H9 (cell line): ENCODE results near the gene ABCG2. TPM values are rescaled to one million over a fixed set of nuclear protein-coding genes. Genes with fewer than 3 reads are reported as not detected.

Experiments used
- DNase-seq: peaks from one replicate; pipeline ENCODE4 v3.0.0-alpha.2; 2017
- H2AFZ ChIP-seq: one replicate; pipeline ENCODE4 v1.6.1; 2013; ENCODE audit warnings: mild to moderate bottlenecking, low read length, control low read depth, moderate library complexity
- H2AK5ac ChIP-seq: 2 replicates; pipeline ENCODE4 v1.6.1; 2013; ENCODE audit warnings: low read length, control low read depth, mixed read lengths; ENCODE audit not compliant: insufficient read length
- H2BK120ac ChIP-seq: one replicate; pipeline ENCODE4 v1.6.1; 2013; ENCODE audit warnings: low read depth, mild to moderate bottlenecking, low read length, control low read depth, inconsistent platforms; ENCODE audit not compliant: poor library complexity, severe bottlenecking
- H2BK12ac ChIP-seq: 2 replicates; pipeline ENCODE4 v1.6.1; 2013; ENCODE audit warnings: low read length, control low read depth, mixed read lengths, low read depth; ENCODE audit not compliant: insufficient read length
- H2BK15ac ChIP-seq: 2 replicates; pipeline ENCODE4 v1.6.1; 2013; ENCODE audit warnings: low read depth, low read length, control low read depth
- H2BK20ac ChIP-seq: one replicate; pipeline ENCODE4 v1.6.1; 2013; ENCODE audit warnings: low read depth, mild to moderate bottlenecking, low read length, control low read depth, inconsistent platforms; ENCODE audit not compliant: poor library complexity, severe bottlenecking
- H2BK5ac ChIP-seq: 2 replicates; pipeline ENCODE4 v1.6.1; 2013; ENCODE audit warnings: low read length, control low read depth, mixed read lengths; ENCODE audit not compliant: insufficient read length
- H3K14ac ChIP-seq: 2 replicates; pipeline ENCODE4 v1.6.1; 2013; ENCODE audit warnings: low read length, control low read depth; ENCODE audit not compliant: insufficient read depth
- H3K18ac ChIP-seq: 2 replicates; pipeline ENCODE4 v1.6.1; 2013; ENCODE audit warnings: low read depth, mild to moderate bottlenecking, mixed read lengths, low read length, control low read depth; ENCODE audit not compliant: insufficient read length
- H3K23ac ChIP-seq: 2 replicates; pipeline ENCODE4 v1.6.1; 2013; ENCODE audit warnings: low read length, control low read depth, mixed read lengths, low read depth; ENCODE audit not compliant: insufficient read length
- H3K23me2 ChIP-seq: 2 replicates; pipeline ENCODE4 v1.6.1; 2013; ENCODE audit warnings: low read depth, mild to moderate bottlenecking, mixed read lengths, low read length, control low read depth; ENCODE audit not compliant: insufficient read length, poor library complexity, severe bottlenecking
- H3K27ac ChIP-seq: 2 replicates; pipeline ENCODE4 v1.5.1; 2013; ENCODE audit warnings: low read length, control low read depth, mixed read lengths, low read depth; ENCODE audit not compliant: insufficient read length
- H3K27me3 ChIP-seq: 2 replicates; pipeline ENCODE4 v1.6.1; 2013; ENCODE audit warnings: low read length, control low read depth, inconsistent platforms; ENCODE audit not compliant: insufficient read depth
- H3K4ac ChIP-seq: 2 replicates; pipeline ENCODE4 v1.6.1; 2013; ENCODE audit warnings: low read depth, mild to moderate bottlenecking, control low read depth, inconsistent platforms, low read length, moderate library complexity
- H3K4me1 ChIP-seq: 2 replicates; pipeline ENCODE4 v1.6.1; 2013; ENCODE audit warnings: low read length, control low read depth, inconsistent platforms; ENCODE audit not compliant: insufficient read depth
- H3K4me2 ChIP-seq: 2 replicates; pipeline ENCODE4 v1.6.1; 2013; ENCODE audit warnings: low read length, control low read depth, mixed read lengths; ENCODE audit not compliant: insufficient read length, insufficient read depth
- H3K56ac ChIP-seq: 2 replicates; pipeline ENCODE4 v1.6.1; 2013; ENCODE audit warnings: low read depth, mild to moderate bottlenecking, mixed read lengths, low read length, control low read depth; ENCODE audit not compliant: insufficient read length
- H3K79me1 ChIP-seq: 2 replicates; pipeline ENCODE4 v1.6.1; 2013; ENCODE audit warnings: low read depth, mild to moderate bottlenecking, moderate library complexity, low read length, control low read depth, inconsistent platforms; ENCODE audit not compliant: insufficient read depth, poor library complexity, severe bottlenecking
- H3K79me2 ChIP-seq: 2 replicates; pipeline ENCODE4 v1.6.1; 2013; ENCODE audit warnings: low read length, control low read depth, inconsistent platforms; ENCODE audit not compliant: insufficient read depth
- H3K9ac ChIP-seq: 2 replicates; pipeline ENCODE4 v1.6.1; 2013; ENCODE audit warnings: low read length, control low read depth, mixed read lengths; ENCODE audit not compliant: insufficient read length; ENCODE audit errors: extremely low read depth
- H3K9me3 ChIP-seq: one replicate; pipeline ENCODE4 v1.6.1; 2013; ENCODE audit warnings: low read depth, low read length, inconsistent platforms; ENCODE audit not compliant: control insufficient read depth
- H3T11ph ChIP-seq: one replicate; pipeline ENCODE4 v1.6.1; 2013; ENCODE audit warnings: mild to moderate bottlenecking, low read length, control low read depth, inconsistent platforms
- H4K20me1 ChIP-seq: one replicate; pipeline ENCODE4 v1.6.1; 2013; ENCODE audit not compliant: control insufficient read depth, insufficient read length, insufficient read depth
- H4K5ac ChIP-seq: 2 replicates; pipeline ENCODE4 v1.6.1; 2013; ENCODE audit warnings: low read depth, mild to moderate bottlenecking, mixed read lengths, low read length, control low read depth; ENCODE audit not compliant: insufficient read length
- H4K8ac ChIP-seq: replicated peaks from 2 replicates; pipeline ENCODE4 v1.6.1; 2013; ENCODE audit warnings: low read length, control low read depth, mixed read lengths, low read depth; ENCODE audit not compliant: insufficient read length
- H4K91ac ChIP-seq: 2 replicates; pipeline ENCODE4 v1.6.1; 2013; ENCODE audit warnings: low read depth, mild to moderate bottlenecking, moderate library complexity, mixed read lengths, low read length, control low read depth; ENCODE audit not compliant: insufficient read length
- H3K27ac Mint-ChIP-seq, 3 experiments: 2 replicates in 2 of 3; 3 replicates in 1 of 3; pipeline ENCODE4 v1.8.0; 2020 to 2021; ENCODE audit warnings: mixed read lengths in 3 of 3, mild to moderate bottlenecking in 1 of 3, moderate library complexity in 1 of 3
- H3K27me3 Mint-ChIP-seq: 2 replicates; pipeline ENCODE4 v1.8.0; 2021; ENCODE audit warnings: low read depth, mild to moderate bottlenecking, moderate library complexity, mixed read lengths
- H3K36me3 Mint-ChIP-seq, 3 experiments: 2 replicates in 2 of 3; 3 replicates in 1 of 3; pipeline ENCODE4 v1.8.0; 2020 to 2021; ENCODE audit warnings: low read depth in 3 of 3, mixed read lengths in 3 of 3; ENCODE audit not compliant: insufficient read depth in 1 of 3
- H3K4me1 Mint-ChIP-seq, 2 experiments: 2 replicates each; pipeline ENCODE4 v1.8.0; 2020; ENCODE audit warnings: mixed read lengths in 2 of 2
- H3K4me3 Mint-ChIP-seq, 2 experiments: 2 replicates in 1 of 2; 3 replicates in 1 of 2; pipeline ENCODE4 v1.8.0; 2020 to 2021; ENCODE audit warnings: mild to moderate bottlenecking in 2 of 2, mixed read lengths in 2 of 2, moderate library complexity in 1 of 2
- H3K9me3 Mint-ChIP-seq, 2 experiments: 2 replicates in 1 of 2; 3 replicates in 1 of 2; pipeline ENCODE4 v1.8.0; 2020; ENCODE audit warnings: mild to moderate bottlenecking in 2 of 2, mixed read lengths in 2 of 2, moderate library complexity in 1 of 2
- WGBS: extraction: QIAGEN DNeasy Blood & Tissue Kit; methylation state at CpG from one replicate; pipeline ENCODE4 v1.1.7; 2013; ENCODE audit warnings: missing lambda C conversion rate, low lambda C conversion rate, mixed read lengths; ENCODE audit not compliant: insufficient read length; ENCODE audit errors: extremely low coverage; 5-methylcytosine and 5-hydroxymethylcytosine counted together
- total RNA-seq: library from RNA; stranded (reverse); gene quantifications from 2 replicates; pipeline ENCODE4 v1.2.1, GENCODE V29; 2021
- TF ChIP-seq, protein P1 (sequence below): fragments of 200-600 bp; sonication (generic); conservative IDR thresholded peaks from 3 replicates; pipeline ENCODE4 v1.8.0; 2021; ENCODE audit warnings: antibody characterized with exemption, mild to moderate bottlenecking

ABCG2 gene
- total RNA-seq, 1 experiment from 2014 or later: 1.5 TPM

DNA sequence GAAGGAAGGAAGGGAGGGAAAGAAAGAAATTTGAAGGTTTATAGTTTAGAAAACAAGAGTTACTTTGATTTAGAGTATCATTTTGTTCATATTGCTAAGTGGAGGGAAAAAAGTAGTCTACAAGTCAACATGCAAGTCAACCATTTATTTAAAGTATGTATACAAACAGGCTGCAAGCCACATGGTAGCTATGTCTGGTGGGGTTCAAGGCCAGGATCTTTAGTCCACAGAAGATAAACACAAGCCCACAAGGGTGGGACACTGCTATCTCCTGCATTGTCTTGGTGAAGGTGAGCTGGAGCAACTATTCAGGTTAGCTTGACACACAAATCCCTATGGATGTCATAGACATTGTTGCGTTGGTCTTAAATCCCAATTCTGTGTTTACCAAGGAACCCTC, 71.4 kb downstream of the ABCG2 start:
- H2BK20ac ChIP-seq: no peak overlapping the region
- Mint-ChIP-seq H3K4me1 (no peaks in the 10 kb centered on the region), H3K27ac (no peak overlapping the region), H3K27me3 (no peaks in the 10 kb centered on the region; the same call in 1 of the 2 replicates), H3K9me3 (no peaks in the 10 kb centered on the region), H3K4me3 (no peak overlapping the region), H3K36me3 (no peaks in the 10 kb centered on the region)
- no peak for DNase-seq
- no peaks in the 10 kb centered on the region for H3K27me3 ChIP-seq
- no peak overlapping the region for H3K14ac ChIP-seq
- H3K4me1 ChIP-seq: no peaks in the 10 kb centered on the region
- H3K18ac ChIP-seq: no peak overlapping the region
- no peak overlapping the region for H3K4me2 ChIP-seq
- H4K20me1 ChIP-seq: no peaks in the 10 kb centered on the region
- no peak overlapping the region for H3T11ph ChIP-seq
- no peak overlapping the region for H3K56ac ChIP-seq
- no peak overlapping the region for H2BK15ac ChIP-seq
- no peaks in the 10 kb centered on the region for H3K79me2 ChIP-seq
- no peaks in the 10 kb centered on the region for H3K9me3 ChIP-seq
- no peak overlapping the region for H2AFZ ChIP-seq
- H2BK5ac ChIP-seq: no peak overlapping the region
- no peak overlapping the region for H2AK5ac ChIP-seq
- no peaks in the 10 kb centered on the region for H3K79me1 ChIP-seq
- TF ChIP-seq, protein P1, sequence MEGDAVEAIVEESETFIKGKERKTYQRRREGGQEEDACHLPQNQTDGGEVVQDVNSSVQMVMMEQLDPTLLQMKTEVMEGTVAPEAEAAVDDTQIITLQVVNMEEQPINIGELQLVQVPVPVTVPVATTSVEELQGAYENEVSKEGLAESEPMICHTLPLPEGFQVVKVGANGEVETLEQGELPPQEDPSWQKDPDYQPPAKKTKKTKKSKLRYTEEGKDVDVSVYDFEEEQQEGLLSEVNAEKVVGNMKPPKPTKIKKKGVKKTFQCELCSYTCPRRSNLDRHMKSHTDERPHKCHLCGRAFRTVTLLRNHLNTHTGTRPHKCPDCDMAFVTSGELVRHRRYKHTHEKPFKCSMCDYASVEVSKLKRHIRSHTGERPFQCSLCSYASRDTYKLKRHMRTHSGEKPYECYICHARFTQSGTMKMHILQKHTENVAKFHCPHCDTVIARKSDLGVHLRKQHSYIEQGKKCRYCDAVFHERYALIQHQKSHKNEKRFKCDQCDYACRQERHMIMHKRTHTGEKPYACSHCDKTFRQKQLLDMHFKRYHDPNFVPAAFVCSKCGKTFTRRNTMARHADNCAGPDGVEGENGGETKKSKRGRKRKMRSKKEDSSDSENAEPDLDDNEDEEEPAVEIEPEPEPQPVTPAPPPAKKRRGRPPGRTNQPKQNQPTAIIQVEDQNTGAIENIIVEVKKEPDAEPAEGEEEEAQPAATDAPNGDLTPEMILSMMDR: no peak
- H4K5ac ChIP-seq: no peak overlapping the region
- H3K4ac ChIP-seq: no peak overlapping the region
- no peak overlapping the region for H2BK12ac ChIP-seq
- no peak overlapping the region for H3K27ac ChIP-seq
- no peak overlapping the region for H4K8ac ChIP-seq
- H3K23me2 ChIP-seq: no peaks in the 10 kb centered on the region
- H3K9ac ChIP-seq: no peak overlapping the region
- H3K23ac ChIP-seq: no peak overlapping the region
- no peak overlapping the region for H2BK120ac ChIP-seq
- no CpG with 5 or more reads among the region's 1 CpG for WGBS
- no peak overlapping the region for H4K91ac ChIP-seq
